ENCODE measurements around the gene EPS8.

GRCh38 chr12:15808250-15808649 lies 19.1 kb upstream of the EPS8 start:
- TF ChIP-seq POLR2A (IDR thresholded peaks at IDR 0.05): no peak
- no peak for TF ChIP-seq CTCF (IDR thresholded peaks at IDR 0.05)

Data from stomach (tissue), 4 donors.